D721Med (cell line): ENCODE results near the gene TESK2.
"Not testable (repeated sequence)": the region's sequence is repeated elsewhere in the genome, so short reads cannot be mapped to it uniquely, and the experiment has no call there.

ENCODE experiments used
- DNase-seq: peaks from one replicate; pipeline ENCODE4 v3.0.0; 2011; ENCODE audit warnings: low spot score; ENCODE audit not compliant: insufficient read length
- FAIRE-seq: peaks from 2 replicates; lab custom pipeline; 2011; peaks lifted over from hg19 to GRCh38; lab: Jason Lieb, UNC
- CTCF ChIP-seq: IDR thresholded peaks from 2 replicates; pipeline ENCODE4 v1.5.1; 2012; ENCODE audit warnings: mild to moderate bottlenecking, control low read depth; ENCODE audit not compliant: insufficient read depth; ENCODE audit errors: missing control alignments

TESK2 gene

GRCh38 chr1:45490121-45490625 is 790 bp downstream of the TESK2 start:
- FAIRE-seq (no peak), DNase-seq (no peak)
- TF ChIP-seq CTCF: no peak

- FAIRE-seq: not testable (repeated sequence)
Observed at GRCh38 chr1:45489379-45489778, 1.6 kb downstream of the TESK2 start.

GRCh38 chr1:45488666-45489377 is 2.1 kb downstream of the TESK2 start:
- no peak for DNase-seq
- no peak for TF ChIP-seq CTCF
- FAIRE-seq: no peak

More at GRCh38 chr1:45489379-45489778, 1.6 kb downstream of the TESK2 start:
- DNase-seq: not testable (repeated sequence)

GRCh38 chr1:45485949-45486348 is 5.0 kb downstream of the TESK2 start:
- no peak for DNase-seq
- TF ChIP-seq CTCF: no peak
- FAIRE-seq: no peak

GRCh38 chr1:45479039-45479748 is 11.8 kb downstream of the TESK2 start:
- FAIRE-seq (no peak), DNase-seq (no peak)
- TF ChIP-seq CTCF: no peak

GRCh38 chr1:45478121-45478814 is 12.7 kb downstream of the TESK2 start:
- no peak for FAIRE-seq
- TF ChIP-seq CTCF: no peak

GRCh38 chr1:45477646-45478045 is 13.3 kb downstream of the TESK2 start:
- FAIRE-seq (no peak), DNase-seq (no peak)
- no peak for TF ChIP-seq CTCF

More at GRCh38 chr1:45478121-45478814, 12.7 kb downstream of the TESK2 start:
- DNase-seq: no peak

GRCh38 chr1:45474194-45474593 is 16.8 kb downstream of the TESK2 start:
- not testable (repeated sequence) for DNase-seq, FAIRE-seq
